ENCODE data around the gene COA8.

Gene COA8

DNA sequence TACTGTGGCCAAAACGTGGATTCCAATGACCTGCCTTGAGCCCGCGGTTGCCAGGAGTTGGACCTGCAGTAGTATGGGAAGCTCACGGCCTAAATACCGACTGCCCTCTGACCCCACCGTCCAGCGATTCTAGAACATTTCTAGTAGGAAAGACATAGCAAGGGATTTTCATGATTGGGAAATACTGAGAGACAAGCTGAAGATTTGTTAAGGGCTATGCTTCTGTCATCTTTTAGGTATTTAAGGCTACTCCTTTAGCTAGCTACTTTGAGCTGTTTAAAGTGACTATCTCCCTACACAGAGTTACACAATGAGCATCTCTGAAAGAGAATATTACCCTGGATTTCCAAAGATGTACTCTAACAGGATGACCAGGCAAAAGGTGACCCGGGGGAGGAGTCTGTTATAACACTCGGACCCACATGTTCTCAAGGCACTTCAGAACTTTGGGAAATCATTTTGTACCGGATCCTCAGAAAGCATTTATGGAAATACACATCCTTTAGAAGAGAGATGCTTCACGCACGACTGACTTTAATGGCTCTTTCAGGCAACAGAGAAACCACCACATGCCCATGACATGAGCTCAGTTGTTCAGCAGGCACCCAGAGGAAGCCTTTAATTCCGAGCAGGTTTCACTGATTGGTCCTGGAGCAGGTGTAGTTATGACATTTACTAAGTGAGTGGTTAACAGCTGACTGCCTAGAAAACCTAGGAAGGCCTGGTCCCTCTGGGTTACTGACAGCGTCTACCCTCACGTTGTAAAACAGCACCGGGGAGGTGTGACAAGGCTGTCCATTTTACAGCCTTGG, 4.5 kb upstream of the COA8 start:
- peaks cover 80 to 95% (median 91%) of the 10 kb centered on the region in 11 experiments for H4K20me1 ChIP-seq
- no peaks in the 10 kb centered on the region for H3K27me3 ChIP-seq
- peak overlapping the region; percentile 20 to 97 (median 88); a peak in 21 of 22 replicates for H3K4me2 ChIP-seq
- no peak overlapping the region for H3K27ac ChIP-seq
- H3K4me3 ChIP-seq = 0 out of 20 replicates have a peak overlapping the region, but pooled peaks of 1 of the 10 experiments have one; percentile 19
- H3K36me3 ChIP-seq = peaks cover 34 to 52% (median 36%) of the 10 kb centered on the region in 11 experiments
- H3K9me3 ChIP-seq (replicated peaks in 1 of 11) = no peaks in the 10 kb centered on the region
- peaks cover 46 to 71% (median 56%) of the 10 kb centered on the region in 10 experiments for H3K4me1 ChIP-seq
- H3K9ac ChIP-seq = peak overlapping the region in 9 of 11 experiments; percentile 1 to 94 (median 29); a peak in 10 of 22 replicates
- no peak for TF ChIP-seq Cebpa-rat (IDR thresholded peaks at IDR 0.05)

- peak overlapping the region in 1 of 10 experiments; percentile 91; a peak in 1 of 20 replicates for H3K4me3 ChIP-seq
- H4K20me1 ChIP-seq = peaks cover 69 to 95% (median 76%) of the 10 kb centered on the region in 11 experiments
- H3K4me2 ChIP-seq = peak overlapping the region in 10 of 11 experiments; percentile 35 to 97 (median 94); a peak in 17 of 22 replicates
- H3K4me1 ChIP-seq = peaks cover 57 to 82% (median 68%) of the 10 kb centered on the region in 10 experiments
- no peak overlapping the region for H3K27ac ChIP-seq
- peaks cover 31 to 48% (median 36%) of the 10 kb centered on the region in 11 experiments for H3K36me3 ChIP-seq
- no peak for TF ChIP-seq Cebpa-rat (IDR thresholded peaks at IDR 0.05)
- H3K27me3 ChIP-seq = no peaks in the 10 kb centered on the region
- H3K9ac ChIP-seq = peak overlapping the region in 7 of 11 experiments; percentile 2 to 98 (median 94); a peak in 7 of 22 replicates
- H3K9me3 ChIP-seq (replicated peaks in 1 of 11) = no peaks in the 10 kb centered on the region
These were observed 3.0 kb upstream of the COA8 start for GRCh38 chr14:103559766-103560165.

DNA sequence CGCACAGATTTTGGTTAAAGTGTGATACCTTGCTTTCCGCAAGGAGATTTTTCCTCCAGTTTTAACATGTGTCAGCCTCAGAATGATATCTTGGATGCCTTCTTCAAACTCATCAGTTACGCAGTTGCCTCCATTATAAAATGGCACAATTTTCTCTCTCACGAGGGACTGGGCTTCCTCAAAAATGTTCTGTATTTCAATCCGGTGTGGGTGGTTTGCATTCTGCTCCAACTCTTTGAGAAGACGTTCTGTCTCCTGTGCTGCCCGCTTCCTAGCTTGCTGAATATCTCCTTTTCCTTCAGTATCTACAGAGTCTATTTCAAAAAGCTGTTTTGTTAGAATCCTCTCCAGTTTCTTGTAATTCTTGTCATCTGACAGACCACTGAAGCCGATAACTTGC, 2.1 kb upstream of the COA8 start:
- Histone ChIP-seq H4K20me1 (peaks cover 60 to 94% (median 70%) of the 10 kb centered on the region in 11 experiments), H3K27ac (peak overlapping the region in 3 of 11 experiments; percentile 3 to 99 (median 98); a peak in 2 of 22 replicates)

GRCh38 chr14:103561381-103562178, 1.2 kb upstream of the COA8 start:
- TF ChIP-seq Cebpa-rat (IDR thresholded peaks at IDR 0.05) = no peak
- H4K20me1 ChIP-seq = peaks cover 57 to 94% (median 70%) of the 10 kb centered on the region in 11 experiments
- peak overlapping the region; percentile 84 to 97 (median 94) for H3K4me2 ChIP-seq
- H3K4me3 ChIP-seq = peak overlapping the region; percentile 87 to 100 (median 98)
- peaks cover 27 to 48% (median 40%) of the 10 kb centered on the region in 11 experiments for H3K36me3 ChIP-seq
- H3K9me3 ChIP-seq (replicated peaks in 1 of 11) = no peaks in the 10 kb centered on the region
- H3K27ac ChIP-seq = peak overlapping the region; percentile 93 to 99 (median 97)
- no peaks in the 10 kb centered on the region for H3K27me3 ChIP-seq
- peaks cover 52 to 74% (median 63%) of the 10 kb centered on the region in 10 experiments for H3K4me1 ChIP-seq
- peak overlapping the region; percentile 88 to 98 (median 95) for H3K9ac ChIP-seq

More for the DNA sequence above, 2.1 kb upstream of the COA8 start:
- Histone ChIP-seq H3K4me2 (peak overlapping the region; percentile 84 to 97 (median 94)), H3K4me3 (peak overlapping the region; percentile 87 to 100 (median 98); a peak in 19 of 20 replicates), H3K36me3 (peaks cover 27 to 46% (median 36%) of the 10 kb centered on the region in 11 experiments), H3K4me1 (peaks cover 59 to 77% (median 67%) of the 10 kb centered on the region in 10 experiments), H3K9me3 (replicated peaks in 1 of 11) (no peaks in the 10 kb centered on the region), H3K9ac (peak overlapping the region; percentile 88 to 98 (median 95)), H3K27me3 (no peaks in the 10 kb centered on the region)
- TF ChIP-seq Cebpa-rat (IDR thresholded peaks at IDR 0.05) = no peak

- Histone ChIP-seq H3K9ac (peak overlapping the region; percentile 88 to 98 (median 95)), H4K20me1 (peaks cover 57 to 94% (median 70%) of the 10 kb centered on the region in 11 experiments)
- TF ChIP-seq Cebpa-rat (IDR thresholded peaks at IDR 0.05) = no peak
These were observed 656 bp upstream of the COA8 start for GRCh38 chr14:103562179-103562428.

DNA sequence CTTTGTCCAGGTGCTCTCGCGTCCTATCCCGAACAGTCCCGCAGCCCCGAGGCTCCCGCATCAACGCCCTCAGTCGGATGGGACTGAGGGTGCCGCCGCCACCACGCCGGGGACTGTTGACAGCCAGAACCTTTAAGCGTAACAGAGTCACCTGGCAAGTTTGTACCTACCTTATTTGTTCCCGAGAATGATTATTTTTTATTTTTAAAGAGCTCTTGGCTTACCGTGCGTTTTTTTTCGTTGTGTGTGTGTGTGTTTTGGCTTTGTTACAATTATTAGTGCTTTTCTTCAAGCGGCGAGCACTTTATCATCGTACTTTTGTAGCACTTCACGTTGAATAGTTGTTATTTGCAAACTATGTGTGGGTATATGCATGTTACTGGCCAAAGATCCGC, 463 bp downstream of the COA8 start:
- TF ChIP-seq Cebpa-rat (IDR thresholded peaks at IDR 0.05) = no peak
- H3K27me3 ChIP-seq = no peaks in the 10 kb centered on the region
- peak overlapping the region; percentile 87 to 100 (median 98) for H3K4me3 ChIP-seq
- peaks cover 52 to 94% (median 70%) of the 10 kb centered on the region in 11 experiments for H4K20me1 ChIP-seq
- peak overlapping the region; percentile 88 to 98 (median 95) for H3K9ac ChIP-seq
- H3K9me3 ChIP-seq (replicated peaks in 1 of 11) = no peaks in the 10 kb centered on the region
- peak overlapping the region; percentile 87 to 97 (median 94) for H3K4me2 ChIP-seq
- H3K36me3 ChIP-seq = peaks cover 23 to 37% (median 32%) of the 10 kb centered on the region in 11 experiments
- H3K4me1 ChIP-seq = peaks cover 55 to 74% (median 66%) of the 10 kb centered on the region in 10 experiments
- peak overlapping the region; percentile 93 to 99 (median 97) for H3K27ac ChIP-seq

More at GRCh38 chr14:103562179-103562428, 656 bp upstream of the COA8 start:
- peaks cover 27 to 48% (median 40%) of the 10 kb centered on the region in 11 experiments for H3K36me3 ChIP-seq
- peak overlapping the region; percentile 84 to 97 (median 94) for H3K4me2 ChIP-seq
- peaks cover 52 to 75% (median 66%) of the 10 kb centered on the region in 10 experiments for H3K4me1 ChIP-seq
- peak overlapping the region; percentile 87 to 100 (median 98) for H3K4me3 ChIP-seq
- H3K9me3 ChIP-seq (replicated peaks in 1 of 11) = no peaks in the 10 kb centered on the region
- no peaks in the 10 kb centered on the region for H3K27me3 ChIP-seq
- H3K27ac ChIP-seq = peak overlapping the region; percentile 93 to 99 (median 97)

DNA sequence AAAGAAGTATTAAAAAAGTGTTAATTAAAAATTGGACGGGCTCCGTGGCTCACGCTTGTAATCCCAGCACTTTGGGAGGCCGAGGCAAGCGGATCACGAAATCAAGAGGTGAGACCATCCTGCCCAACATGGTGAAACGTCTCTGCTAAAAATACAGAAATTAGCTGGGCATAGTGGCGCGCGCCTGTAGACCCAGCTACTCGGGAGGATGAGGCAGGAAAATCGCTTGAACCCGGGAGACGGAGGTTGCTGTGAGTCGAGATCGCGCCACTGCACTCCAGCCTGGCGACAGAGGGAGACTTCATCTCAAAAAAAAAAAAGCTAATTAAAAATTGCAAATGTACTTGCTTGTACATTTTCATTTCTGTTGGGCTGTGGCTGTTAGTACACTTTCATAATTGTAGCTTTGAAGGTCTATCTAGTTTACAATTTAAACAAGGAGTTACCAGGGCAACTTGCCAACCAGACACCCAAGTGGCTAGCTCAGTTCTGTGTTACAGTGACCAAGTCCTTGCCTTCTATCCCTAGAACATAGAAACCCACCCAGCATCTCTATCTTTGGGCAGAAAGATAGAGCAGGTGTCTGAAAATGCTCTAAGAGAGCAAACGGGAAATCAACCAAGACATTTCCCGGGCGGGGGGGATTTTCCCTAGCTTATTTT, 1.2 kb downstream of the COA8 start:
- H3K36me3 ChIP-seq = peaks cover 15 to 29% (median 25%) of the 10 kb centered on the region in 11 experiments
- H3K4me2 ChIP-seq = peak overlapping the region; percentile 87 to 97 (median 94)
- H3K9me3 ChIP-seq (replicated peaks in 1 of 11) = no peaks in the 10 kb centered on the region
- TF ChIP-seq Cebpa-rat (IDR thresholded peaks at IDR 0.05) = no peak
- H4K20me1 ChIP-seq = peaks cover 47 to 93% (median 69%) of the 10 kb centered on the region in 11 experiments; a peak in 21 of 22 replicates
- H3K9ac ChIP-seq = peak overlapping the region; percentile 88 to 98 (median 95)
- H3K4me1 ChIP-seq = peaks cover 50 to 70% (median 60%) of the 10 kb centered on the region in 10 experiments
- H3K27ac ChIP-seq = peak overlapping the region in 2 of 11 experiments; percentile 96 to 98; a peak in 1 of 22 replicates
- H3K27me3 ChIP-seq = no peaks in the 10 kb centered on the region
- peak overlapping the region; percentile 87 to 100 (median 98) for H3K4me3 ChIP-seq

DNA sequence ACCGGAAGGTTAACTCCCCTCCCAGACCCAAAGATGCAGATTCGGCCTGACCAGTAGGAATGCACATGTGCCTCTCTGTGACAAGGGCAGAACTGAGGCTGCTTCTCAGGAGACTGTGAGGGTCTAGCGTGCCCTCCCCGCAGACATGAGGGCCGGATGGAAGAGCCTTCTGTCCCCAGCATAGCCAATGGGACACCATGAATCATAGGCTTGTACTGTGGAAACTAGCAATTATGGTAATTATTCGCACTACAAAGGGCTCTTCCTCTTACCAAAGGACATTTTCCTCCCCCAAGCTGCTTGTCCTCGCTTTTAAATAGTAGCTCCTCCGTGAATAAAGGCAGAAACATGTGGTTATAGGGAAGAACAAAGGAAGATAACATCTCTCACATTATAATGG, 6.2 kb downstream of the COA8 start:
- 0 out of 22 replicates have a peak overlapping the region, but pooled peaks of 1 of the 11 experiments have one; percentile 17 for H3K4me2 ChIP-seq
- no peak overlapping the region for H3K27ac ChIP-seq
- TF ChIP-seq Cebpa-rat (IDR thresholded peaks at IDR 0.05) = no peak
- H3K36me3 ChIP-seq = peaks cover 18 to 31% (median 23%) of the 10 kb centered on the region in 11 experiments
- H3K9me3 ChIP-seq (replicated peaks in 1 of 11) = no peaks in the 10 kb centered on the region
- peak overlapping the region in 3 of 11 experiments; percentile 2 to 32 (median 2); a peak in 3 of 22 replicates for H3K9ac ChIP-seq
- peaks cover 34 to 94% (median 75%) of the 10 kb centered on the region in 11 experiments; a peak in 20 of 22 replicates for H4K20me1 ChIP-seq
- H3K4me3 ChIP-seq = no peak overlapping the region
- no peaks in the 10 kb centered on the region for H3K27me3 ChIP-seq
- H3K4me1 ChIP-seq = peaks cover 24 to 59% (median 44%) of the 10 kb centered on the region in 10 experiments
